GM12891 (cell line): ENCODE results near the gene OGFRL1.

Experiments used
- DNase-seq: peaks from one replicate; pipeline ENCODE4 v3.0.0; 2011; ENCODE audit warnings: low spot score; ENCODE audit not compliant: insufficient read length
- FAIRE-seq: peaks from 2 replicates; lab custom pipeline; 2011; peaks lifted over from hg19 to GRCh38; lab: Jason Lieb, UNC
- PAX5 ChIP-seq: IDR thresholded peaks from 2 replicates; pipeline ENCODE4 v1.6.1; 2011; ENCODE audit warnings: low read length, moderate library complexity, mild to moderate bottlenecking; ENCODE audit not compliant: insufficient read depth, severe bottlenecking
- POLR2A ChIP-seq: IDR thresholded peaks from 2 replicates; pipeline ENCODE4 v1.6.1; 2011; ENCODE audit warnings: low read depth, low read length, control low read depth
- POLR2AphosphoS5 ChIP-seq: IDR thresholded peaks from 2 replicates; pipeline ENCODE4 v1.6.1; 2011; ENCODE audit warnings: low read depth, low read length, control low read depth
- POU2F2 ChIP-seq: IDR thresholded peaks from 2 replicates; pipeline ENCODE4 v1.6.1; 2011; ENCODE audit warnings: low read depth, mild to moderate bottlenecking, control low read depth, low read length, moderate library complexity
- SPI1 ChIP-seq: IDR thresholded peaks from 2 replicates; pipeline ENCODE4 v1.6.1; 2011; ENCODE audit warnings: low read depth, low read length, control low read depth
- TAF1 ChIP-seq: IDR thresholded peaks from 2 replicates; pipeline ENCODE4 v1.6.1; 2011; ENCODE audit warnings: low read depth, low read length, control low read depth

OGFRL1 gene

GRCh38 chr6:71299541-71300470, 11.2 kb downstream of the OGFRL1 start:
- FAIRE-seq, result no peak
- TF ChIP-seq SPI1 (no peak), POLR2AphosphoS5 (no peak), POU2F2 (no peak), POLR2A (no peak), PAX5 (no peak), TAF1 (no peak)
- no peak for DNase-seq

DNA sequence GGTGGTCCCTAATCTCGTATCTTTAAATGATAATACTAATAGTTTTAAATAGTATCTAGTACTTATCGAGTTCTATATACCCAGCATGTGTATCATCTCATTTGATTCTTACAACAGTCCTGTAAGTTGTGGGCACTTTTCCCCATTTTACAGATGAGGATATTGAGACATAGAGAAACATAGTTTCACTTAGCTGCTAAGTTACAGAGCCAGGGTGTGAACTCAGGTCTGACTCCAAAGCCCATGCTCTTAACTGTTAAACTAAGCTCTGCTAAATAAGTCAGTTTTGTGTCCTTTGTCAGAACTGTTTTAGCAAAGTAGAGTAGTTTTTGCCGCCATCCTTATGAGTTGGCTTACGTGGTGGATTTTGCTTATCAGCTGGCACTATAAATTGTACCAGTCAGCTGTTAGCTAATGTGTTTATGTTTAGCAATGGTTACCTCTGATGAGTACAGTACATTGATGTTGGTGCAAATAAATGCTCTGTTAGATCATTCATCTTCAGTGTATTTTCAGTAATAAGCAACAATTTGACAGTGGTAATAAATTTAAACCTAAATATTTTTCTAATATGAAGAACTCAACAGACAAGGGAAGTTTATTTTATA, 12.1 kb downstream of the OGFRL1 start:
- no peak for FAIRE-seq
- TF ChIP-seq POLR2AphosphoS5, result no peak
- TF ChIP-seq SPI1, result no peak
- no peak for TF ChIP-seq PAX5
- TF ChIP-seq TAF1, result no peak
- TF ChIP-seq POLR2A, result no peak
- no peak for TF ChIP-seq POU2F2
- DNase-seq, result no peak

- no peak for DNase-seq
- TF ChIP-seq TAF1 (no peak), POLR2A (no peak), POLR2AphosphoS5 (no peak)
- FAIRE-seq, result no peak
Observed at GRCh38 chr6:71301546-71301945, 12.9 kb downstream of the OGFRL1 start.

DNA sequence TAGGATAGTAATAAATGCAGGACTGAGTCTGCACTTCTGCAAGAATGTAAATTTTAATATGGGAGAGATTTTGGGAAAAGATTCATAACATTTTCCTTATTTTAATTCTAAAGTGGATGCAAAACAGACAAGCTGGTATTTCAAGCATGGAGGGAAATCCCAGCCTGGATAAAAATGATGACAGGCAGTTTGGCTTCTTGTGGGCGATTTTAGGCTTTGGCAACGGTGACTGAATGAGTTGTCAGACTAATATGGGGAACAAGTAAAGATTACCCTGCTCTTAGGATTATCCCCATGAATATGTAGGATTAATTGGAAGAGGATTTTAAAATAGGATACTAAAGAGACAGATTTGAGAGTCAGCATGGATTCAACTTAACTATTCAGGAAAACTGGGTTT, 21.0 kb downstream of the OGFRL1 start:
- no peak for FAIRE-seq
- TF ChIP-seq POLR2AphosphoS5 (no peak), TAF1 (no peak), PAX5 (no peak), POU2F2 (no peak), POLR2A (no peak), SPI1 (no peak)
- no peak for DNase-seq

DNA sequence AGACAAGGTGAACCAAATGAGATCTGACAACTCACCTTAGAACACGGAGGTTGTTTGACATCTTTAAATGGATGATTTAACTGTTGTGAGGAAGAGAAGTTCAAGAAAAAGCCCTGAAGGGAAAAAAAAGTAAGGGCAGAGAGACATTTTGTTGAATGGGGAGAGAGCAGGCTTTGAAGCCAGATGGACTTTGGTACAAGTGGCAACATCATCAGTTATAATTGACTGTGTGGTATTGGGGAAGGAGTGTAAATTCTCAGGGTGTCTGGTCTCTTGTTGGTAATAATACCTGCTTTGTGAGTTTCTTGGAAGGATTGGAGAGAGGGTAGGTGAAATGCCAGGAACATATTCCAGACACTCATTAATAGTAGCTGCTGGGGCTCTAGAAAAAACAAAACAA, 21.6 kb downstream of the OGFRL1 start:
- DNase-seq, result no peak
- no peak for TF ChIP-seq SPI1
- TF ChIP-seq PAX5, result no peak
- TF ChIP-seq TAF1, result no peak
- TF ChIP-seq POLR2AphosphoS5, result no peak
- no peak for TF ChIP-seq POLR2A
- no peak for TF ChIP-seq POU2F2
- FAIRE-seq, result no peak

DNA sequence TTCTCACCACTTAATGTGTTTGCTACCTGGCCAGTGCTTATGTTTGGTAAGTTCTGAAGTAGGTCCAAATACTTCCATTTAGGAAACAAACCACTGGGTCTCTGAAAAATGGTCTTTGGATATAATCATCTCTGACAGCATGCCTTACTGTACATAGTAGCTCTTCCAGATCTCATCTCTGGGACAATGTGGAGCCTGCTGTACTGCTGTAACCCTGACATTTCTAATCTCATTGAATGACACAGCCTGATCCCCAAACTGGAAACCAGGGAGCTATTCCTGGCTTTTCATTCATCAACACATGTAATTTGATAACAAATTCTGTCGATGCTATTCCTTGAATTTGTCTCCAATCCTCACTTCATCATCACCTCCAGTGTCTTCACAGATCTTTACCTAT, 23.5 kb downstream of the OGFRL1 start:
- FAIRE-seq, result no peak
- no peak for DNase-seq
- TF ChIP-seq POLR2A (no peak), TAF1 (no peak)

DNA sequence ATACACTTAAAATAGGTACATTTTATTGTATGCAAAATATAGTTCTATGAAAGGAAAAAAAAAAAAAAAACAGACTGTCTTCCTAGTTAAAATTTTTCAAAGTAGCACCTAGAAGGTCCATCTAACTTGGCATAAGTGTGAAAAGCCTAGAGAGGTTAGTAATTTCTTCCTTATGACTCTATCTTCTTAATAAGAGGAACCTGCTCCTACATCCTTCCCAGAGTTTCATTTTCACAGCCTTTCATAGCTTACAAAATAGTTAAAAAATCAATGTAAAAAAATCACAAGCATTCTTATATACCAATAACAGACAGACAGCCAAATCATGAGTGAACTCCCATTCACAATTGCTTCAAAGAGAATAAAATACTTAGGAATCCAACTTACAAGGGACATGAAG, 28.8 kb downstream of the OGFRL1 start:
- DNase-seq (no peak), FAIRE-seq (no peak)
- TF ChIP-seq POLR2A (no peak), POLR2AphosphoS5 (no peak), POU2F2 (no peak), SPI1 (no peak), PAX5 (no peak), TAF1 (no peak)

- FAIRE-seq, result no peak
- DNase-seq, result no peak
- TF ChIP-seq PAX5, result no peak
- TF ChIP-seq POLR2A, result no peak
- no peak for TF ChIP-seq POU2F2
- no peak for TF ChIP-seq POLR2AphosphoS5
Observed at GRCh38 chr6:71320041-71320440, 31.4 kb downstream of the OGFRL1 start.

DNA sequence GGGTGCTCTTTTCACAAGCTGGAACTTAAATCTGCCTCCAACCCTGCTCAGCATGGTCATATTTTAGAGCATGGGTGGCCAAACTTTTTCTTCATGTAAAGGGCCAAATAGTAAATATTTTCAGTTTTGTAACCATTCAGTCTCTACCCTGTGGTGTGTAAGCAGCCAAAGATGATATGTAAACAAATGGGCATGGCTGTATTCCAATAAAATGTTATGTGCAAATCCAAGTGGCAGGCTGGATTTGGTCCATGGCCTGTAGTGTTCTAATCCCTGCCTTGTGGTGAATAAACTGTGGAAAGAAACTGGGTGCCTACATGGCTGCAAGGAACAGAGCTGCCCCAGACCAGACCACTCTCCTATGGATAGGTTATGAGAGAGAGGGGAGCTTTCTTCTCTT, 32.7 kb downstream of the OGFRL1 start:
- TF ChIP-seq POLR2A, result no peak
- no peak for TF ChIP-seq POU2F2
- no peak for TF ChIP-seq POLR2AphosphoS5
- no peak for TF ChIP-seq TAF1
- TF ChIP-seq PAX5, result no peak
- no peak for TF ChIP-seq SPI1
- DNase-seq, result no peak
- no peak for FAIRE-seq

- FAIRE-seq (no peak), DNase-seq (no peak)
Observed at GRCh38 chr6:71324194-71324785, 35.7 kb downstream of the OGFRL1 start.

GRCh38 chr6:71326611-71327010, 38.0 kb downstream of the OGFRL1 start:
- no peak for DNase-seq
- FAIRE-seq, result no peak

More at GRCh38 chr6:71324194-71324785, 35.7 kb downstream of the OGFRL1 start:
- TF ChIP-seq POLR2A (no peak), SPI1 (no peak), TAF1 (no peak), POLR2AphosphoS5 (no peak), PAX5 (no peak), POU2F2 (no peak)

More at GRCh38 chr6:71326611-71327010, 38.0 kb downstream of the OGFRL1 start:
- TF ChIP-seq POU2F2 (no peak), PAX5 (no peak), TAF1 (no peak), SPI1 (no peak), POLR2A (no peak), POLR2AphosphoS5 (no peak)
